ENCODE measurements around the gene LRMDA.

The LRMDA gene

GRCh38 chr10:76242956-76243355 is 811.5 kb downstream of the LRMDA start:
- no peak for TF ChIP-seq CTCF (conservative IDR thresholded peaks at IDR 0.05; ENCODE audit: low read length)
- no peak for TF ChIP-seq EZH2phosphoT487 (IDR thresholded peaks at IDR 0.05; ENCODE audit: borderline replicate concordance)
- no peaks in the 10 kb centered on the region for H3K36me3 ChIP-seq (ENCODE audit: insufficient read depth, low read length)

GRCh38 chr10:76244061-76244686 is 812.8 kb downstream of the LRMDA start:
- Histone ChIP-seq H3K9me3 (ENCODE audit: insufficient read depth, low read depth, low read length) (no peaks in the 10 kb centered on the region), H3K4me1 (ENCODE audit: insufficient read depth, low read length, poor library complexity, severe bottlenecking) (no peaks in the 10 kb centered on the region)
- TF ChIP-seq EZH2phosphoT487 (IDR thresholded peaks at IDR 0.05; ENCODE audit: borderline replicate concordance) (no peak), CTCF (conservative IDR thresholded peaks at IDR 0.05; ENCODE audit: low read length) (no peak)

More at GRCh38 chr10:76242956-76243355, 811.5 kb downstream of the LRMDA start:
- Histone ChIP-seq H3F3A (ENCODE audit: low read depth) (no peaks in the 10 kb centered on the region), H2AFZ (ENCODE audit: low read length) (no peak overlapping the region), H3K4me2 (ENCODE audit: low read depth, low read length, poor library complexity, severe bottlenecking) (no peak overlapping the region), H3K9ac (ENCODE audit: low read depth, low read length, poor library complexity, severe bottlenecking) (no peak overlapping the region), H4K20me1 (ENCODE audit: insufficient read depth, low read length, poor library complexity, severe bottlenecking) (no peaks in the 10 kb centered on the region), H3K4me3 (ENCODE audit: low read length, poor library complexity, severe bottlenecking) (no peak overlapping the region), H3K9me2 (replicated peaks; ENCODE audit: low read depth, low read length) (no peaks in the 10 kb centered on the region), H3K9me3 (ENCODE audit: insufficient read depth, low read depth, low read length) (no peaks in the 10 kb centered on the region), H3K27me3 (ENCODE audit: insufficient read depth, low read length, poor library complexity, severe bottlenecking) (no peaks in the 10 kb centered on the region), H3K79me2 (ENCODE audit: insufficient read depth, low read length) (no peaks in the 10 kb centered on the region), H3K4me1 (ENCODE audit: insufficient read depth, low read length, poor library complexity, severe bottlenecking) (no peaks in the 10 kb centered on the region)

GRCh38 chr10:76245951-76246495 is 814.6 kb downstream of the LRMDA start:
- TF ChIP-seq EZH2phosphoT487 (IDR thresholded peaks at IDR 0.05; ENCODE audit: borderline replicate concordance) = no peak
- no peak for TF ChIP-seq CTCF (conservative IDR thresholded peaks at IDR 0.05; ENCODE audit: low read length)
- no peaks in the 10 kb centered on the region for H3K27me3 ChIP-seq (ENCODE audit: insufficient read depth, low read length, poor library complexity, severe bottlenecking)
- H3K4me2 ChIP-seq (ENCODE audit: low read depth, low read length, poor library complexity, severe bottlenecking) = no peak overlapping the region
- no peaks in the 10 kb centered on the region for H3K4me1 ChIP-seq (ENCODE audit: insufficient read depth, low read length, poor library complexity, severe bottlenecking)
- no peaks in the 10 kb centered on the region for H3K9me2 ChIP-seq (replicated peaks; ENCODE audit: low read depth, low read length)
- no peaks in the 10 kb centered on the region for H3K79me2 ChIP-seq (ENCODE audit: insufficient read depth, low read length)
- H2AFZ ChIP-seq (ENCODE audit: low read length) = no peak overlapping the region
- no peak overlapping the region for H3K4me3 ChIP-seq (ENCODE audit: low read length, poor library complexity, severe bottlenecking)
- H3K36me3 ChIP-seq (ENCODE audit: insufficient read depth, low read length) = no peaks in the 10 kb centered on the region
- no peak overlapping the region for H3K9ac ChIP-seq (ENCODE audit: low read depth, low read length, poor library complexity, severe bottlenecking)
- H3K9me3 ChIP-seq (ENCODE audit: insufficient read depth, low read depth, low read length) = no peaks in the 10 kb centered on the region
- H3F3A ChIP-seq (ENCODE audit: low read depth) = no peaks in the 10 kb centered on the region
- H4K20me1 ChIP-seq (ENCODE audit: insufficient read depth, low read length, poor library complexity, severe bottlenecking) = no peaks in the 10 kb centered on the region

More at GRCh38 chr10:76244061-76244686, 812.8 kb downstream of the LRMDA start:
- Histone ChIP-seq H3K9ac (ENCODE audit: low read depth, low read length, poor library complexity, severe bottlenecking) (no peak overlapping the region), H3K79me2 (ENCODE audit: insufficient read depth, low read length) (no peaks in the 10 kb centered on the region), H3K36me3 (ENCODE audit: insufficient read depth, low read length) (no peaks in the 10 kb centered on the region), H3K27me3 (ENCODE audit: insufficient read depth, low read length, poor library complexity, severe bottlenecking) (no peaks in the 10 kb centered on the region), H3K4me3 (ENCODE audit: low read length, poor library complexity, severe bottlenecking) (no peak overlapping the region), H4K20me1 (ENCODE audit: insufficient read depth, low read length, poor library complexity, severe bottlenecking) (no peaks in the 10 kb centered on the region), H2AFZ (ENCODE audit: low read length) (no peak overlapping the region), H3F3A (ENCODE audit: low read depth) (no peaks in the 10 kb centered on the region), H3K9me2 (replicated peaks; ENCODE audit: low read depth, low read length) (no peaks in the 10 kb centered on the region), H3K4me2 (ENCODE audit: low read depth, low read length, poor library complexity, severe bottlenecking) (no peak overlapping the region)

Data from Loucy (cell line).